ENCODE measurements around the gene NUMB. TPM values are rescaled to one million over a fixed set of nuclear protein-coding genes. Genes with fewer than 3 reads are reported as not detected.

NUMB gene
- total and polyA plus RNA-seq, 4 donors: 27.2 to 99.3 (median 50.6) TPM

DNA sequence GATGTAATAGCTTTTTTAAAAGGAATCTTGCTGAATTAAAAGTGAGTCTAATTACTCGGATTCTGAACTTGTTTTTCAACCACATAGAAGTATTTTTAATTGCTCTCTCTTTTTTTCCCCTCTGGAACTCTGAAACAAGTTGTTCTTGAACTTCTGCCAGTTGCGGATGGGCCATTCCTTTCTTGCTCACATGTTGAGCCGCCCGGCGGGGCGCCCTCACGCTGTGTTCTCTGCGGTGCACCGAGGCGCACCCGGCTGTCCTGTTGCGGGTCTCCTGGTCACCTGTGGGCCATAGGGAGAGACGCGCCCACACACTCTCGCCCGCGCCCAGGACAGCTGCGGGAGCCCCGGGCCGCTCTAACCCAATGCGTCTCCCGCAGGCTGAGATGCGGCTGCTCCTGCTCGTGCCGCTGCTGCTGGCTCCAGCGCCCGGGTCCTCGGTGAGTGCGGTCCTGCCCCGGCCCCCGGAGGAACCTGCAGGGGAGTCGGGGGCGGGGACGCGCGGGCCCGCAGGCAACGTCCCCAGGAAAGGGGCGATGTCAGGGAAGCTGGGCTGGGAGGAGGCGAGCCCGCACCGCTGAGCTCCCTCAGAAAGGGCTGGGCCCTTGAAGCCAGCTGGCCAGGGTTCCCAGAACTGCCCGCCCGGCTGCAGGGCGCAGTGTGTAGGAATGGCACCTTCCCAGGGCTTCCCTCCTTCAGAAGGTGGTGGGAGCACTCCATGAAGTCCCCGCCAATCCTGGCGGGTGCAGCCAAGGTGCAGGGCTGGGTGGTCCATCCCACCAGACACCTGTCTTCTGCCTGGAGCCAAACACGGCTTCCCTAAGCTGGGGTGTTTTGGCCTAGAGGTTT, 218.7 kb downstream of the NUMB start:
- H3K4me3 ChIP-seq (ENCODE audit: low read length in 2 of 2): peak overlapping the region in 1 of 2 donors; percentile 22
- WGBS, 2 donors: 7% methylated on average over 42 to 48 of the region's 48 CpGs
- H3K4me1 ChIP-seq (ENCODE audit: control insufficient read depth in 1 of 2, insufficient read depth in 2 of 2, low read length in 2 of 2): no peaks in the 10 kb centered on the region
- peak; percentile 54 to 81 for DNase-seq
- no peaks in the 10 kb centered on the region for H3K27me3 ChIP-seq (ENCODE audit: control insufficient read depth in 1 of 2, insufficient read depth in 2 of 2, low read length in 1 of 2)
- intact Hi-C loops (cut with DNase I): no loop called here
- peak; percentile 60 for ATAC-seq (ENCODE audit: low FRiP score)
- H3K36me3 ChIP-seq (ENCODE audit: control insufficient read depth in 1 of 2, insufficient read depth in 2 of 2, low read length in 1 of 2): no peaks in the 10 kb centered on the region
- H3K9me3 ChIP-seq (ENCODE audit: control insufficient read depth, low read length): no peaks in the 10 kb centered on the region
- H3K27ac ChIP-seq (ENCODE audit: low read depth in 1 of 2, low read length in 2 of 2): no peak overlapping the region

DNA sequence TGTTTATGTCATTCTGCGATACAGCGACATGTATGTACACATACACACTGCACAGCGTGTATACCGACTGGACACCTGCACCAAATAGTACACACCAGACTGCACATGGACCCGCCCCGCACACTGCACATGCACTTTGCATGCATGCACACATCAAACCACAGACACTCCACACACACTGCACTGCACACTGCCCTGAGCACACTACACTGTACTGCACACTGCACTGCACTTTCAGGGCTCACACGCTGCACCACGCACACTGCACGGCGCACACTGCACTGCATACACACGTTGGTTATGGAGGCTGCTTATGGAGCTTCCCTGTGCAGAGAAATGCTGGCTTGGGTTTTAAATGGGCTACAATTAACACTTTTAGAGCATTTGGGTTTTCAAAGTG, 219.4 kb downstream of the NUMB start:
- ATAC-seq (ENCODE audit: low FRiP score) (no peak), DNase-seq (peak in 1 of 2 donors; percentile 67)
- H3K4me3 ChIP-seq (ENCODE audit: low read length in 2 of 2): no peak overlapping the region
- H3K27me3 ChIP-seq (ENCODE audit: control insufficient read depth in 1 of 2, insufficient read depth in 2 of 2, low read length in 1 of 2): no peaks in the 10 kb centered on the region
- intact Hi-C loops (cut with DNase I): no loop called here
- H3K4me1 ChIP-seq (ENCODE audit: control insufficient read depth in 1 of 2, insufficient read depth in 2 of 2, low read length in 2 of 2): no peaks in the 10 kb centered on the region
- no peaks in the 10 kb centered on the region for H3K9me3 ChIP-seq (ENCODE audit: control insufficient read depth, low read length)
- no peaks in the 10 kb centered on the region for H3K36me3 ChIP-seq (ENCODE audit: control insufficient read depth in 1 of 2, insufficient read depth in 2 of 2, low read length in 1 of 2)
- no peak overlapping the region for H3K27ac ChIP-seq (ENCODE audit: low read depth in 1 of 2, low read length in 2 of 2)
- 75 to 77% methylated on average over 11 of the region's 11 CpGs for WGBS, 2 donors

DNA sequence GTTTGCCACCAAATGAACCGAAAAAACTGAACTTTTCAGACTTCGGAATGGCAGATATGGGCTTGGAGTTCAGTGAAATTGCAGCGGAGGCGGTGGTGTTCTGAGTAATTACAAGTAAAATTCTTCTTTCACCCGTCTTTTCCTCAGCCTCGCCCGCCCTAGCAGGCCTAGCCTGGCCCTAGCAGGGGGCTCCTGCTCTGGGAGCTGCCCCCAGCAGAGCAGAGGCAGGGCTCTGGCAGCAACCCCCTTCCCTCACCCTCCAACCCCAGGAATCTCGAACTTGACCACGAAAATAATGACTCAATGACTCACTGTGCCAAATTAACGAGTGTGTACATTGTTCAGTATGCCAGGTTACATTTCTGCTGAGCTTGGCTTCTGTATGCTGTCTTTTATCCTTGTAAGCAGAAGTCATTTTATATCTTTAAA, 219.9 kb downstream of the NUMB start:
- no peak for ATAC-seq (ENCODE audit: low FRiP score)
- DNase-seq: peak in 1 of 2 donors; percentile 69
- no peak overlapping the region for H3K4me3 ChIP-seq (ENCODE audit: low read length in 2 of 2)
- H3K27ac ChIP-seq (ENCODE audit: low read depth in 1 of 2, low read length in 2 of 2): no peak overlapping the region
- no peaks in the 10 kb centered on the region for H3K27me3 ChIP-seq (ENCODE audit: control insufficient read depth in 1 of 2, insufficient read depth in 2 of 2, low read length in 1 of 2)
- H3K36me3 ChIP-seq (ENCODE audit: control insufficient read depth in 1 of 2, insufficient read depth in 2 of 2, low read length in 1 of 2): no peaks in the 10 kb centered on the region
- intact Hi-C loops (cut with DNase I): no loop called here
- WGBS, 2 donors: 14 to 20% methylated on average over 10 of the region's 10 CpGs
- no peaks in the 10 kb centered on the region for H3K9me3 ChIP-seq (ENCODE audit: control insufficient read depth, low read length)
- H3K4me1 ChIP-seq (ENCODE audit: control insufficient read depth in 1 of 2, insufficient read depth in 2 of 2, low read length in 2 of 2): no peaks in the 10 kb centered on the region

DNA sequence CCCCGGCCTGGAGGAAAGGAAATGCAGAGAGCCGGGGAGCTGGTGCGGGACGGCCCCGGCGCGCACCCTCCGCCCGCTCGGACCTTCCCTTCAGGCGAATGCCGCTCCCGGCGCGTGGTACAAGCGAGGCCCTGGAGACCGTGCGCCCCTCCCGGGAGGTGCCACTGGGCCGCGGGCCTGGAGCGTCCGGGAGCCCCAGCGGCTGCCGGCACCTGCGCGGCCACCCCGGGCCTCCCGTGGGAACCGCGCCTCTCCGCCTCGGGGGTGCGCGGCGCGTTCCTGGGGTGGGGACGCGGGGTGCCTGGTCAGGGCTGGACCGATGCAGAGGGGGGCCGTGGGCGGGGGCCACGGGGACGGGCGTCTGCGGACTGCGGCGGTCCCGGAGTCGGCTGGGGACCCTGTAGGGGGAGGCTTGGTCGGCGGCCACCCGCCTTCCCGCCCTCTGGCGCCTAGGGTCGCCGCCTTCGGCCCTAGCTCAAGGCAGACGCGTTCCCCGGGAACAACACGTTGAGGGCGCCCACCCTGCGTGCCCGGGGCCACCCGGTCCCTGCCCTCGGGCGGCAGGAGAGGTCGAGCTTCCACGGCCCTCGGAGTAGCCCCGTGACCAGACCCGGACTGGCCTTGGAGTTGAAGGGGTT, 220.4 kb downstream of the NUMB start:
- peak overlapping the region in 1 of 2 donors; percentile 42 for H3K4me3 ChIP-seq (ENCODE audit: low read length in 2 of 2)
- peak; percentile 2 for ATAC-seq (ENCODE audit: low FRiP score)
- H3K4me1 ChIP-seq (ENCODE audit: control insufficient read depth in 1 of 2, insufficient read depth in 2 of 2, low read length in 2 of 2): no peaks in the 10 kb centered on the region
- H3K36me3 ChIP-seq (ENCODE audit: control insufficient read depth in 1 of 2, insufficient read depth in 2 of 2, low read length in 1 of 2): no peaks in the 10 kb centered on the region
- intact Hi-C loops (cut with DNase I): no loop called here
- H3K27me3 ChIP-seq (ENCODE audit: control insufficient read depth in 1 of 2, insufficient read depth in 2 of 2, low read length in 1 of 2): no peaks in the 10 kb centered on the region
- WGBS, 2 donors: 2 to 3% methylated on average over 34 to 73 of the region's 73 CpGs
- H3K27ac ChIP-seq (ENCODE audit: low read depth in 1 of 2, low read length in 2 of 2): no peak overlapping the region
- H3K9me3 ChIP-seq (ENCODE audit: control insufficient read depth, low read length): no peaks in the 10 kb centered on the region
- DNase-seq: peak in 1 of 2 donors; percentile 73

DNA sequence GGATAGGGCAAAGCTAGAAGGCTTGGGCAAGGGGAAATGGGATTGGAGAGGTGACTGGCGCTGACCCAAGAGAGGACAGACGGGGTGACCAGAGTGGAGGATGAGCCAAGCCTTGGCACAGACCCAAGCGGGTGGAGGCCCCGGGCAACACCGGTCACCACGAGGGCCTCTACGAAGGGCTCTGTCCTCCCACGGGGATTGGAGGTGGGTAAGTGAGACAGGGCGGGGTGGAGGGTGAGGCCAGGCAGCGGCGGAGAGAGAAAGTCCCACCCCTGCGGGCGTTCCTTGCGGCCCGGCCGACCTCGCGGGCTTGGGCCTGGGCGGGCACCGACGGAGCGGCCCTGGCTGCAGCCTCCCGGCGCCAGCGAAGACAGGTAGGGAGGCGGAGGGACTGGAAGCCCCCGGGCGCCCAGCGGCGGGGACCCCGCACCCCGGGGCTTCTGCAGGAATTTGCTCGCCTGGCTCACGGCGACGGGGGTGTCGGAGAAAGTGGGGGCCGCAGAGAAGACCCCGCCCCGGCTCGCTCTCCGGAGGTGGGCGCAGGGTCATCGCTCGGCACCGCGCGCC, 221.0 kb downstream of the NUMB start, which contains the start of gene PAPLN:
PAPLN (plus strand) TSS at position 288 of the 567 bp plus-strand sequence. CDS start 2,273 bp downstream, outside the sequence.
- Histone ChIP-seq H3K27me3 (ENCODE audit: control insufficient read depth in 1 of 2, insufficient read depth in 2 of 2, low read length in 1 of 2) (no peaks in the 10 kb centered on the region), H3K36me3 (ENCODE audit: control insufficient read depth in 1 of 2, insufficient read depth in 2 of 2, low read length in 1 of 2) (no peaks in the 10 kb centered on the region), H3K4me3 (ENCODE audit: low read length in 2 of 2) (peak within 1 kb of the TSS in 1 of 2 donors; percentile 42), H3K9me3 (ENCODE audit: control insufficient read depth, low read length) (no peaks in the 10 kb centered on the region), H3K27ac (ENCODE audit: low read depth in 1 of 2, low read length in 2 of 2) (no peak within 1 kb of the TSS), H3K4me1 (ENCODE audit: control insufficient read depth in 1 of 2, insufficient read depth in 2 of 2, low read length in 2 of 2) (no peaks in the 10 kb centered on the region)
- intact Hi-C loops (cut with DNase I): no loop called here
- ATAC-seq (ENCODE audit: low FRiP score) (peak; percentile 30), DNase-seq (peak in 1 of 2 donors; percentile 80)
- 5 to 6% methylated on average over 24 to 48 of the region's 48 CpGs for WGBS, 2 donors

DNA sequence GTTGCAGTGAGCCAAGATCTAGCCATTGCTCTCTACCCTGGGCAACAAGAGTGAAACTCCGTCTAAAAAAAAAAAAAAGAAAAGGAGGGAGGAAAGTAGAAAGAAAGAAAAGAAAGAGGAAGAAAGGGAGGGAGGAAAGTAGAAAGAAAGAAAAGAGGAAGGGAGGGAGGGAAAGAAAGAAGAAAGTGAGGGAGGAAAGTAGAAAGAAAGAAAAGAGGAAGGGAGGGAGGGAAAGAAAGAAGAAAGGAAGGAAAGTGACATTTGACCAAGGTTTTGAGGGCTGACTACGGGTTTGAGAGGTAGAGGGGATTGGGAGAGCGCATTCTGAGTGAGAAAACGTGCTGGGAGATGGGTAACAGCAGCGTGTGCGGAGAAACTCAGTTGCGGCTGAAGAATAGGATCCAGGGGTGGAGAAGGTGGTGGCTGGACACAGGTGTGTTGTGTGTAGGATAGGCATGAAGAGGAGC, 221.6 kb downstream of the NUMB start:
- Histone ChIP-seq H3K4me1 (ENCODE audit: control insufficient read depth in 1 of 2, insufficient read depth in 2 of 2, low read length in 2 of 2) (no peaks in the 10 kb centered on the region), H3K27ac (ENCODE audit: low read depth in 1 of 2, low read length in 2 of 2) (no peak overlapping the region), H3K9me3 (ENCODE audit: control insufficient read depth, low read length) (no peaks in the 10 kb centered on the region), H3K36me3 (ENCODE audit: control insufficient read depth in 1 of 2, insufficient read depth in 2 of 2, low read length in 1 of 2) (no peaks in the 10 kb centered on the region), H3K4me3 (ENCODE audit: low read length in 2 of 2) (no peak overlapping the region), H3K27me3 (ENCODE audit: control insufficient read depth in 1 of 2, insufficient read depth in 2 of 2, low read length in 1 of 2) (no peaks in the 10 kb centered on the region)
- 54 to 59% methylated on average over 7 of the region's 7 CpGs for WGBS, 2 donors
- intact Hi-C loops (cut with DNase I): no loop called here
- no peak for ATAC-seq (ENCODE audit: low FRiP score)
- no peak for DNase-seq

DNA sequence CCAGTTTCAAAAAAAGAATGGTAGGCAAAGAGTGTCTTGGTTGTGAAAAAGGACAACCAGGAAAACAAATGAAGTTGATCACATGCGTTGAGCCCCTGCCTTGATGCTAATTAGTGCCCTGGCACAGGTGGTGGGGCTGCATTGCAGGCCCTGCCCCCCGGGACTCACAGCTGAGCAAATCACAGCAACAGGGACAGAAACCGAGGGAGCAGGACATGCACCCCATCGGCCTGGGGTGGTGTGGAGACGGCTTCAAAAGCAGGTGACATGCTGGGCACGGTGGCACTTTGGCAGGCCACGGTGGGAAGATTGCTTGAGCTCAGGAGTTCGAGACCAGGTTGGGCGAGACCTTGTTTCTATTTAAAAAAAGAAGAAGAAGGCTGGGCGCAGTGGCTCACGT, 222.2 kb downstream of the NUMB start:
- WGBS, 2 donors: 73 to 76% methylated on average over 11 of the region's 11 CpGs
- H3K4me1 ChIP-seq (ENCODE audit: control insufficient read depth in 1 of 2, insufficient read depth in 2 of 2, low read length in 2 of 2): no peaks in the 10 kb centered on the region
- H3K4me3 ChIP-seq (ENCODE audit: low read length in 2 of 2): no peak overlapping the region
- no peaks in the 10 kb centered on the region for H3K27me3 ChIP-seq (ENCODE audit: control insufficient read depth in 1 of 2, insufficient read depth in 2 of 2, low read length in 1 of 2)
- no peaks in the 10 kb centered on the region for H3K9me3 ChIP-seq (ENCODE audit: control insufficient read depth, low read length)
- no peak for ATAC-seq (ENCODE audit: low FRiP score)
- no peak overlapping the region for H3K27ac ChIP-seq (ENCODE audit: low read depth in 1 of 2, low read length in 2 of 2)
- H3K36me3 ChIP-seq (ENCODE audit: control insufficient read depth in 1 of 2, insufficient read depth in 2 of 2, low read length in 1 of 2): no peaks in the 10 kb centered on the region
- intact Hi-C loops (cut with DNase I): no loop called here
- DNase-seq: peak in 1 of 2 donors; percentile 56

DNA sequence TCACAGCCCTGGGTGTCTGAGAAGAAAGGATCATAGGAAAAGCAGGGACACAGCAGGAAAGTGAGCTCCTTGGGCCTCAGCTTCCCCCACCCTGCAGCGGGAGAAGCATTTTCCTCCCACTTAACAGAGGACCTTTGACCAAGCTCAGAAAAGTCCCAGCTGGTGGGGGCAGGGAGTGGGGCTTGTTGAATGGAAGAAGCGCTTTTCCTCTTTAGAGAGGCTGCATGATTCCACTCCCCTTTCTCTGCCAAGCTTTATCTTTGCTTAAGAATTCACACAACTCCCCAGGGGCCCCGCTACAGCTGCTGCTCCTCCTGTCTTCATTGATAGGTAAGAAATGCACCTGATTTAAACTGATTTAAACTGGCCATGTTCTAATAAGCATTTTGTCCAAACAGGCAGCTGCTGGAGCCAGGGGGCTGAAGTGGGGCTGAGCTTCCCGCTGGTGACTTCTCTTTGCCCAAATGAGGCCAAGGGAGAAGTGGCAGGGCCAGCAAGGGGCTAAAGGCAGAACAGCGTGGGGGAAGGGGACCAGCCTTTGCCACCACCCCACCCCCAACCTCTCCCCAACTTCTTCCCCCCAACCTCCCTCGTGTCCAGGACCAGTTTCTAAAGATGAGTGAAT, 222.7 kb downstream of the NUMB start:
- H3K36me3 ChIP-seq (ENCODE audit: control insufficient read depth in 1 of 2, insufficient read depth in 2 of 2, low read length in 1 of 2): no peaks in the 10 kb centered on the region
- no peak overlapping the region for H3K4me3 ChIP-seq (ENCODE audit: low read length in 2 of 2)
- 73 to 82% methylated on average over 6 of the region's 6 CpGs for WGBS, 2 donors
- H3K27ac ChIP-seq (ENCODE audit: low read depth in 1 of 2, low read length in 2 of 2): no peak overlapping the region
- H3K27me3 ChIP-seq (ENCODE audit: control insufficient read depth in 1 of 2, insufficient read depth in 2 of 2, low read length in 1 of 2): no peaks in the 10 kb centered on the region
- DNase-seq (peak in 1 of 2 donors; percentile 63), ATAC-seq (ENCODE audit: low FRiP score) (no peak)
- no peaks in the 10 kb centered on the region for H3K4me1 ChIP-seq (ENCODE audit: control insufficient read depth in 1 of 2, insufficient read depth in 2 of 2, low read length in 2 of 2)
- H3K9me3 ChIP-seq (ENCODE audit: control insufficient read depth, low read length): no peaks in the 10 kb centered on the region
- intact Hi-C loops (cut with DNase I): no loop called here

Data from aorta (tissue), 5 donors.